NCI-H2107 treated with DMSO at 0.1 percent for 48 hours (cell line): ENCODE measurements around the gene ZNF761.
"Not testable (repeated sequence)": the region's sequence is repeated elsewhere in the genome, so short reads cannot be mapped to it uniquely, and the experiment has no call there.

Source experiments
- DNase-seq: peaks from one replicate; lab custom pipeline; 2025; ENCODE audit not compliant: unreplicated experiment; lab: John Stamatoyannopoulos, UW

Gene ZNF761

DNA sequence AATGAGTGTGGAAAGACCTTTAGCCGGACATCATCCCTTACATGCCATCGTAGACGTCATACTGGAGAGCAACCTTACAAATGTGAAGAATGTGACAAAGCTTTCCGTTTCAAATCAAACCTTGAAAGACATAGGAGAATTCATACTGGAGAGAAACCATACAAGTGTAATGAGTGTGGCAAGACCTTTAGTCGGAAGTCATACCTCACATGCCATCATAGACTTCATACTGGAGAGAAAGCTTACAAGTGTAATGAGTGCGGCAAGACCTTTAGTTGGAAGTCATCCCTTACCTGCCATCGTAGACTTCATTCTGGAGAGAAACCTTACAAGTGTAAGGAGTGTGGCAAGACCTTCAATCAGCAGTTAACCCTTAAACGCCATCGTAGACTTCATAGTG, 24.0 kb downstream of the ZNF761 start:
- no peak for DNase-seq

GRCh38 chr19:53460131-53460721, 28.4 kb downstream of the ZNF761 start:
- not testable (repeated sequence) for DNase-seq

DNA sequence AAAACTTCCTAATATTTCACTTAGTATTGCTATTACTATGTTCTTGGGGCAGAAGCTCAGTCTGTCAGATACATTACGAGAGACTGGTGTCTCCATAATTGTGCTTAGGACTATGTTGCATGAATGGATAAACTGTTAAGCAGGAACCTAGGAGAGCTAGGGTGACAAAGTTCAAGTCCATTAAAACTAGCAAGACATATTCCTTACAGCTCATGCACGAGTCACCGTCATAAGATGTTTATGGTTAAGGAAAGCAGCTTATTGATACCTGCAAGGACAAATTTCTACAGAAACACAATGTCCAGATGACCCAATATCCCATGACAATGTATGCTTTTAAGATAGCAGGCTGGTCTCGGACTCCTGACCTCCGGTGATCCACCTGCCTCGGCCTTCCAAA, 30.1 kb downstream of the ZNF761 start:
- no peak for DNase-seq

GRCh38 chr19:53462861-53463260, 31.1 kb downstream of the ZNF761 start:
- no peak for DNase-seq

GRCh38 chr19:53463263-53463662, 31.5 kb downstream of the ZNF761 start:
- no peak for DNase-seq

DNA sequence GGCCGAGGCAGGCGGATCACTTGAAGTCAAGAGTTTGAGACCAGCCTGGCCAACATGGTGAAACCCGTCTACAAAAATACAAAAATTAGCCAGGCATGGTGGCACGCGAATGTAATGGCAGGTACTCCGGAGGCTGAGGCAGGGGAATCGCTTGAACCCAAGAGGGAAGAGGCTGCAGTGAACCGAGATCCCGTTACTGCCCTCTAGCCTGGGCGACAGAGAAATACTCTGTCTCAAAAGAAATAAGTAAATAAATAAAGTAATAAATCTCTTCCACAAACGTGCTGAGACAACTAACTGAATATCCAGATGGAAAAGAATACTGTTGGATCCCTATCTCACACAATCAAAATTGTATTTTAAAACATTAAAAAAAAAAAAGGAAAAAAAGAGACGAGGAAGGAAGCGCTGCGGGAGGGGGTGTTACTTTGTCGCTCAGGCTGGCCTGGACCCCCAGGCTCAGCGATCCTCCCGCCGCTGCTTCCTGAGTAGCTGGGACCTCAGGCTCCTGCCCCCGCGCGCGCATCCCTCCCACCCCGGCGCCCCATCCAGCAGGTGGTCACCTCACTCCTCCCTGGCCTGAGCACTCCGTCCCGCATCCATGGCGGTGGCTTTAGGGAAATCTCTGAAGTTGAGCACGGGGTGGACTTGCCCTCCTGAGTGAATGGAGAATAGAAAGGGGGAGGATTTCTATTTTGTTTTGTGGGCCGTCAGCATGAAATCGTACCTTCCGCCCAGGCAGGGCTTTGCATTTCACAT, 35.1 kb downstream of the ZNF761 start:
- no peak for DNase-seq

DNA sequence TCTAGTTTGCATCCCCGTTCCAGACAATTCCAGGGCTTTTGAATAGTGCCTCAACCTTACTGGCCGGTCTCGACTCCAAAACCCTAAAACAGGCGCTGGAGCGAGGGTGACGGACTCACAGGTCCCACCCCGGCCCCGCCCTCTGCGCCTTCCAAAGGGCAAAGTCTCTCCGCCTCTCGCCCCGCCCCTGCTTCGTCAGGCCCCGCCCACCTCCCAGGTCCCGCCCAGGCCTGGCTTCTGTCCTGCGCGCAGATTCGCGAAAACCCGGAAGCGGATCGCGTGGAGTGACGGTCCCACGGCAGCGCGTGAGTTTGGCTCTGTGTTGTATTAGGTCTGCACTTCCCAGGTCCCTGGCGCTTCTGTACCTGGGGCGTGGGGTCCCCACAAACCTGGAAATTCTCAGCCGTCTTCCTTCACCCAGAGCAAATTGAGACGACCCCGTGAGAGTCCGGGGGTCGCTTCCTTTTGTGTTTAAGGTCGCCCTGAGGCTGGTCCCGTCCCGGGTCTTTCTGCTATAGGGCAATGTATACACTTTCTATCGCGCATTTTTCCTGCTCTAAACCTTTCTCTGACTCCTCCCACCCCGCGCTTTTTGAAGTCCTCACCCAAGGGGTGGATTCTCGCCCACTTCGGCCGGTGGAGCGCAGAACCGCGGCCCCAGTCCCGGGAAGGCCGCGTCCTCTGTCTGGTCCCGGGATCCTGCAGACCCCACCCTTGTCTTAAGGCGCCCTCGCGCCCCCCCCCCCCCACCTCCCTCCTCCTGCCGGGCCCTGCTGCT, 35.9 kb downstream of the ZNF761 start, which contains the start of gene ZNF813:
Gene ZNF813 (plus strand): TSS at position 249 of the 778 bp plus-strand sequence. CDS start 16,090 bp downstream, outside the sequence.
- peak; percentile 7 for DNase-seq

DNA sequence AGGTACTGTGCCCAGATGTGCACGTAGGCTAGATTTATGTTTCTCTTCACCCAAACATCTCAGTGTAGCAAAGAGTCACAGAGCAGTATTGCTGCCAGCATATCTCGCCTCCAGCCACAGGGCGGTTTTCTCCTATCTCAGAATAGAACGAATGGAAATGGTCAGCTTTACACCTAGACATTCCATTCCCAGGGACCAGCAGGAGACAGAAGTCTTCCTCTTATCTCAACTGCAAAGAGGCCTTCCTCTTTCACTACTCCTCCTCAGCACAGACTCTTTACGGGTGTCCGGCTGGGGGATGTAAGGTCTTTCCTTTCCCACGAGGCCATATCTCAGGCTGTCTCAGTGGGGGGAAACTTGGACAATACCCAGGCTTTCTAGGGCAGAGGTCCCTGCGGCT, 36.8 kb downstream of the ZNF761 start:
- not testable (repeated sequence) for DNase-seq

DNA sequence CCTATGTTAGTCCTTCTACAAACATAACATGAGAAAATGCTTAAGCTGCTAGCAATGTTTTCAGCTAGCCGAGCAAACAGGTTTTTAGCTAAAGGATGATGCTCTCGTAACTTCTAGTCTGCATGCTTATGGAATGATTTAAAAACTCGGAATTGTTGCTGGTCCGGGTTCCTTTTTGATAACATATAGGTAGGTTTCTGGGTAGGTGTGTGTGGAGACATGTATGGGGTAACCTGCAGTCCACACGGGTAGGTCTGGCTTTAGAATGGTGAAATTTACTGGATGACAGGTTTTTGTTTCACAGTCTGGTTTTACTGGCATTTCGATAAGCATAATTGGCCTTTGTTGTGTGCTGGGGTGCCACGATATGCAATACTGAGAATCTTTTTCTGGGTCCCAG, 40.1 kb downstream of the ZNF761 start:
- DNase-seq, result no peak

DNA sequence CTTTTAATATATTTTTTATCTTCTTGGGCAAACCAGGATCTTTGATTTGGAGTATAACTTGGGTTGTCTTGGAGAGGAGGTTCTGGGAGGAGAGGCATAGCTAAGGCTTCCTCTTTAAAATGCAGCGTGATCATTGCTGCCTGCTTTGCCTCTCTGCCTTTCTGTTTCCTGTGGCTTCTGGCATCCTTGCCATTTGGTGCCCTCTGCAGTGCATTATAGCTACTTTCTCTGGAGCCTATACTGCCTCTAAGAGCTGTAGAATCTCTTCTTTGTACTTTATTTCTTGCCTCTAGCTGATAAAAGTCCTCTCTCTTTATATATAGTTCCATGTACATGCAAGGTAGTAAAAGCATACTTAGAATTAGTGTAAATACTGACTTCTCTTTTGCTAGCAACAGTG, 43.0 kb downstream of the ZNF761 start:
- DNase-seq, result not testable (repeated sequence)

GRCh38 chr19:53475470-53475869, 43.7 kb downstream of the ZNF761 start:
- DNase-seq, result not testable (repeated sequence)

DNA sequence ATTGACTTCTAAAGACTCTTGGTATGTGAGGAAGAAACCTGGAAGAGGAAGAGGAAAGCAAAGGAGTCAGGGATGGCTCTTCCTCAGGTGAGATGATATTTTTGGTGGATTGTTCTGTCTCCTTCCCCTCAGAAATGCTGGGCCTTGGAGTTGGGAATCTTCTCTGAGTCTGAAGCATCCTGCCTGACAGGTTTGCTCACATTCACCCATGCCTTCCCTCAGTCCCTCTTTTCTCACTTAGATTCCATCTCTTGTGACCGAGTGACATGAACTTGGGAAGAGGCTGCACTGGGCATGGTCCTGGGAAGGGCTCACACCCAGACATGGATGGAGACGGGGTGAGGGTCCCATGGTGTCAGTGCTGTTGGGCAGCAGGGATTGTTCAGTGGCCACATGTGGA, 52.0 kb downstream of the ZNF761 start:
- not testable (repeated sequence) for DNase-seq

GRCh38 chr19:53485046-53486004, 53.5 kb downstream of the ZNF761 start:
- DNase-seq, result no peak

DNA sequence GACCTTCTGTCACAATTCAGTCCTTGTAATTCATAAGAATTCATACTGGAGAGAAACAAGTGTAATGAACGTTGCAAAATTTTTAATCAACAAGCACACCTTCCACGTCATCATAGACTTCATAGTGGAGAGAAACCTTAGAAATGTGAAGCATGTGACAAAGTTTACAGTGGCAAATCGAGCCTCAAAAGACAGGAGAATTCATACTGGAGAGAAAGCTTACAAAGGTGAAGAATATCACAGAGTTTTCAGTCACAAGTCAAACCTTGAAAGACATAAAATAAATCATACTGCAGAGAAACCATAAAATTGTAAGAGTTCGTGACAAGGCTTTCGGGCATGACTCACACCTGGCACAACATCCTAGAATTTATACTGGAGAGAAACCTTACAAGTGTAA, 60.4 kb downstream of the ZNF761 start:
- DNase-seq, result no peak

DNA sequence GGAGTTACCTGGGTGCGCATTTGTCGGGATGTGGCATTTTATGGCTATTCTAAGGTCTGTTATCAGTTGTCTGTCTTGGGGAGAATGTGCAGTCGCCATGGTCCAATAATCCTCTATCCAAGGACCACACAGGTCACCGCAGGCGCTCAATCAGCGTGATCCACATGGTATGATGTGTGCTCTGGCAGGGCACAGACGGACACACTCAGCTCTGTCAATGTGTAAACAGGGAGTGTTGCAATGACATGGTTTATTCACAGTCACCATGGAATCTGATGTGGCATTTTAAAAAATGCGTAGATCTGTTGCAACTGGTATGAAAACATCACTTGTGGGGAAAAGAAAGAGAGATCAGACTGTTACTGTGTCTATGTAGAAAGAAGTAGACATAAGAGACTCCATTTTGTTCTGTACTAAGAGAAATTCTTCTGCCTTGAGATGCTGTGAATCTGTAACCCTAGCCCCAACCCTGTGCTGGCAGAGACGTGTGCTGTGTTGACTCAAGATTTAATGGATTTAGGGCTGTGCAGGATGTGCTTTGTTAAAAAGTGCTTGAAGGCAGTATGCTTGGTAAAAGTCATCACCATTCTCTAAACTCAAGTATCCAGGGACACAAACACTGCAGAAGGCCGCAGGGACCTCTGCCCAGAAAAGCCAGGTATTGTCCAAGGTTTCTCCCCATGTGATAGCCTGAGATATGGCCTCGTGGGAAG, 65.7 kb downstream of the ZNF761 start:
- DNase-seq, result not testable (repeated sequence)

- DNase-seq, result not testable (repeated sequence)
Observed at GRCh38 chr19:53498024-53498395, 66.2 kb downstream of the ZNF761 start.

- DNase-seq, result peak; percentile 2
Observed at GRCh38 chr19:53503151-53503550, 71.4 kb downstream of the ZNF761 start.

GRCh38 chr19:53503671-53504364, 72.0 kb downstream of the ZNF761 start:
- peak; percentile 9 for DNase-seq

DNA sequence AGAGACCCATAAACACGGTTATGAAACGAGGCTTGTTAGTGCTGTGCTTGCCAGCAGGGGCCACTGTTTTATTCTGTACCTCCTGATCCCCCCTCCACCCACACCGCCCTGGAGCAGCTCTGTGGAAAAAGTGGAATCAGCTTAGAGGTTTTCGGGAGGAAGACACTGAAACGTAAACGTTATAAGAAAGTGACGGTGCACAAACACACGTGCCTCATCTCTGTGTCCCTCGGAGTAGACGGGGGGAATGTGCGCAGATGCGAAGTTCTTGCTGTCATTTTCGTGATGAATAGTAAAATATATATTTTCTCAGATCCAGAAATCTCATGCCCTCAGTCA, 72.5 kb downstream of the ZNF761 start:
- DNase-seq, result not testable (repeated sequence)

GRCh38 chr19:53504885-53505284, 73.1 kb downstream of the ZNF761 start:
- DNase-seq, result no peak
